Loucy (cell line): ENCODE results near the gene C1QTNF9B.

Experiments
- CTCF ChIP-seq: fragments of 200-600 bp; sonication (generic); conservative IDR thresholded peaks from 2 replicates; pipeline ENCODE4 v1.5.1; 2014; ENCODE audit warnings: mild to moderate bottlenecking, antibody characterized with exemption, low read length
- EZH2phosphoT487 ChIP-seq: fragments of 200-600 bp; IDR thresholded peaks from 2 replicates; pipeline ENCODE4 v1.6.1; 2018; ENCODE audit warnings: antibody characterized with exemption, mild to moderate bottlenecking, moderate library complexity, borderline replicate concordance

- TF ChIP-seq CTCF (no peak), EZH2phosphoT487 (no peak)
Measured at GRCh38 chr13:23847497-23847896, 49.8 kb downstream of the C1QTNF9B start.
